Astrocyte (in vitro differentiated cells and primary cell): ENCODE measurements around the gene CARD18. TPM values are rescaled to one million over a fixed set of nuclear protein-coding genes. Genes with fewer than 3 reads are reported as not detected.
"Not testable (repeated sequence)": the region's sequence is repeated elsewhere in the genome, so short reads cannot be mapped to it uniquely, and the experiment has no call there.

Experiments used
- DNase-seq: peaks from one replicate; pipeline ENCODE4 v3.0.0-alpha.2; 2010; ENCODE audit warnings: low read depth
- FAIRE-seq: peaks from 2 replicates; lab custom pipeline; 2011; peaks lifted over from hg19 to GRCh38; lab: Jason Lieb, UNC
- H2AFZ ChIP-seq: 2 replicates; pipeline ENCODE4 v1.6.0; 2012; ENCODE audit warnings: low read depth, low read length, inconsistent platforms
- H3K27ac ChIP-seq: 2 replicates; pipeline ENCODE4 v1.5.1; 2011; ENCODE audit warnings: low read depth, low read length, inconsistent platforms
- H3K27me3 ChIP-seq: 2 replicates; pipeline ENCODE4 v1.6.0; 2011; ENCODE audit warnings: low read length, inconsistent platforms; ENCODE audit not compliant: insufficient read depth
- H3K36me3 ChIP-seq: 2 replicates; pipeline ENCODE4 v1.5.1; 2011; ENCODE audit warnings: low read length, inconsistent platforms; ENCODE audit not compliant: insufficient read depth
- H3K4me1 ChIP-seq: 2 replicates; pipeline ENCODE4 v1.5.1; 2011; ENCODE audit warnings: low read length, inconsistent platforms; ENCODE audit not compliant: insufficient read depth
- H3K4me2 ChIP-seq: 2 replicates; pipeline ENCODE4 v1.6.0; 2012; ENCODE audit warnings: low read length, inconsistent platforms
- H3K4me3 ChIP-seq: 2 replicates; pipeline ENCODE4 v1.5.1; 2011; ENCODE audit warnings: low read depth, mild to moderate bottlenecking, low read length, inconsistent platforms; ENCODE audit not compliant: insufficient read depth
- H3K79me2 ChIP-seq: 2 replicates; pipeline ENCODE4 v1.6.0; 2012; ENCODE audit warnings: mild to moderate bottlenecking, low read length, inconsistent platforms; ENCODE audit not compliant: insufficient read depth
- H3K9ac ChIP-seq: 2 replicates; pipeline ENCODE4 v1.6.0; 2012; ENCODE audit warnings: mild to moderate bottlenecking, low read length, inconsistent platforms
- H3K9me3 ChIP-seq: 2 replicates; pipeline ENCODE4 v1.5.1; 2012; ENCODE audit warnings: low read depth, mild to moderate bottlenecking, low read length, inconsistent platforms; ENCODE audit not compliant: insufficient read depth
- H4K20me1 ChIP-seq: 2 replicates; pipeline ENCODE4 v1.6.0; 2012; ENCODE audit warnings: low read length, inconsistent platforms; ENCODE audit not compliant: insufficient read depth
- H3K27ac Mint-ChIP-seq: one replicate; pipeline ENCODE4 v1.8.0; 2021; ENCODE audit warnings: mild to moderate bottlenecking, mixed read lengths; ENCODE audit not compliant: unreplicated experiment
- H3K27me3 Mint-ChIP-seq: one replicate; pipeline ENCODE4 v1.8.0; 2021; ENCODE audit warnings: low read depth, mixed read lengths; ENCODE audit not compliant: unreplicated experiment
- H3K36me3 Mint-ChIP-seq: one replicate; pipeline ENCODE4 v1.8.0; 2021; ENCODE audit warnings: low read depth, mixed read lengths; ENCODE audit not compliant: unreplicated experiment
- H3K4me1 Mint-ChIP-seq: one replicate; pipeline ENCODE4 v1.8.0; 2021; ENCODE audit warnings: low read depth, mixed read lengths; ENCODE audit not compliant: unreplicated experiment
- H3K4me3 Mint-ChIP-seq: one replicate; pipeline ENCODE4 v1.8.0; 2021; ENCODE audit warnings: mild to moderate bottlenecking, moderate library complexity, mixed read lengths; ENCODE audit not compliant: unreplicated experiment
- H3K9me3 Mint-ChIP-seq: one replicate; pipeline ENCODE4 v1.8.0; 2021; ENCODE audit warnings: mild to moderate bottlenecking, mixed read lengths; ENCODE audit not compliant: unreplicated experiment
- EZH2 ChIP-seq: IDR thresholded peaks from 2 replicates; pipeline ENCODE4 v1.6.1; 2012; ENCODE audit warnings: mild to moderate bottlenecking, low read length, inconsistent platforms; ENCODE audit not compliant: insufficient read depth
- total RNA-seq: library from RNA; stranded (reverse); gene quantifications from 2 replicates; pipeline ENCODE4 v1.2.1, GENCODE V29; 2021
- TF ChIP-seq, protein P1 (sequence below): IDR thresholded peaks from 2 replicates; pipeline ENCODE4 v1.5.1; 2011; ENCODE audit warnings: low read depth, mild to moderate bottlenecking, inconsistent platforms, low read length, moderate library complexity; ENCODE audit not compliant: insufficient read depth

CARD18 gene
- total RNA-seq, 1 donor from 2014 or later: not detected

DNA sequence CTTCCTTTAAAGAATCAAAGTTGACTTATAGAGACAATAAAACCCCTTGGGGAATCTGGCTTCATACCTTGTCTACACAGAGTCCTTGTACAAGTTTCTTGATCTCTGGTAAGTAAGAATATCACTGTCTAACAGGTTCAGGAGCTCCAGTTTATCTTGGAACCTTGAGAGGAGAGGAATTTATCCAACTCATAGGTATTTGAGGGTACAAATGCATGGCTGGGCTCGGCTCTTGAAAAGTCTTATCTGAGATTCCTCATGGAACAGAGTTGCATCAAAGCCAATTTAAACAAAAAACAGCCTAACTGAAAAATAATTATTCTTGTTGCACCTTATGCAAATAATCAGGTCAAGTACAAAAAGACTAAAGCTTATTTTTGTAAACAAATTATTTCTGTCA, 33.4 kb downstream of the CARD18 start:
- H3K27me3 ChIP-seq: no peaks in the 10 kb centered on the region
- H3K36me3 ChIP-seq: no peaks in the 10 kb centered on the region
- no peaks in the 10 kb centered on the region for H3K27me3 Mint-ChIP-seq
- no peak overlapping the region for H3K4me3 Mint-ChIP-seq
- no peaks in the 10 kb centered on the region for H3K36me3 Mint-ChIP-seq
- no peak overlapping the region for H3K27ac ChIP-seq
- FAIRE-seq: no peak
- H3K4me2 ChIP-seq: no peak overlapping the region
- no peaks in the 10 kb centered on the region for H3K4me1 ChIP-seq
- H3K79me2 ChIP-seq: no peaks in the 10 kb centered on the region
- no peaks in the 10 kb centered on the region for H3K9me3 ChIP-seq
- no peaks in the 10 kb centered on the region for H3K9me3 Mint-ChIP-seq
- TF ChIP-seq EZH2: no peak
- TF ChIP-seq, protein P1, sequence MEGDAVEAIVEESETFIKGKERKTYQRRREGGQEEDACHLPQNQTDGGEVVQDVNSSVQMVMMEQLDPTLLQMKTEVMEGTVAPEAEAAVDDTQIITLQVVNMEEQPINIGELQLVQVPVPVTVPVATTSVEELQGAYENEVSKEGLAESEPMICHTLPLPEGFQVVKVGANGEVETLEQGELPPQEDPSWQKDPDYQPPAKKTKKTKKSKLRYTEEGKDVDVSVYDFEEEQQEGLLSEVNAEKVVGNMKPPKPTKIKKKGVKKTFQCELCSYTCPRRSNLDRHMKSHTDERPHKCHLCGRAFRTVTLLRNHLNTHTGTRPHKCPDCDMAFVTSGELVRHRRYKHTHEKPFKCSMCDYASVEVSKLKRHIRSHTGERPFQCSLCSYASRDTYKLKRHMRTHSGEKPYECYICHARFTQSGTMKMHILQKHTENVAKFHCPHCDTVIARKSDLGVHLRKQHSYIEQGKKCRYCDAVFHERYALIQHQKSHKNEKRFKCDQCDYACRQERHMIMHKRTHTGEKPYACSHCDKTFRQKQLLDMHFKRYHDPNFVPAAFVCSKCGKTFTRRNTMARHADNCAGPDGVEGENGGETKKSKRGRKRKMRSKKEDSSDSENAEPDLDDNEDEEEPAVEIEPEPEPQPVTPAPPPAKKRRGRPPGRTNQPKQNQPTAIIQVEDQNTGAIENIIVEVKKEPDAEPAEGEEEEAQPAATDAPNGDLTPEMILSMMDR: no peak
- H2AFZ ChIP-seq: no peak overlapping the region
- no peak overlapping the region for H3K4me3 ChIP-seq
- DNase-seq: no peak
- H4K20me1 ChIP-seq: no peaks in the 10 kb centered on the region
- no peak overlapping the region for H3K27ac Mint-ChIP-seq
- no peak overlapping the region for H3K9ac ChIP-seq
- H3K4me1 Mint-ChIP-seq: peaks cover 8% of the 10 kb centered on the region

DNA sequence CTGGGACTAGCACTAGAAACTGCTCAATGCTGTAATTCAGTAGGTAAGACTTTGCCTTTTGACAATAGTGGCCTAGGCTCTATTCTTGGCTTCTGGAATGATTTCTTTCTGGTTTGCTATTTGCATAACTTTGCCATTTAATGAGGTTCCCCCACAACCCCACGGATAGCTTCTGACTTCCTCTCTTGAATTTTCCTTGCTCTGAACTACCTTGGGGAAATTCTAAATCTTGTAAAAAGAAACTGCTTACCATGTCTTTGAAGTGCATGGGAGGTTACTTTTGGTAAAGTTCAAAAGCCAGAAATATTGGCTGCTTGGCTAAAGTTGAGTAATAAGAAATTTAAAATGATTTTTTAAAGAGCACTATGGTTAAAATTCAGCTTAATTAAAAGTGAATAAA, 35.3 kb downstream of the CARD18 start:
- Histone ChIP-seq H3K4me1 (no peaks in the 10 kb centered on the region), H3K4me3 (no peak overlapping the region), H3K4me2 (no peak overlapping the region), H2AFZ (no peak overlapping the region), H3K27ac (no peak overlapping the region), H3K27me3 (no peaks in the 10 kb centered on the region), H3K9me3 (no peaks in the 10 kb centered on the region), H4K20me1 (no peaks in the 10 kb centered on the region), H3K36me3 (no peaks in the 10 kb centered on the region), H3K9ac (no peak overlapping the region), H3K79me2 (no peaks in the 10 kb centered on the region)
- no peaks in the 10 kb centered on the region for H3K36me3 Mint-ChIP-seq
- no peaks in the 10 kb centered on the region for H3K9me3 Mint-ChIP-seq
- TF ChIP-seq, protein P1: no peak
- no peak for TF ChIP-seq EZH2
- H3K27me3 Mint-ChIP-seq: no peaks in the 10 kb centered on the region
- DNase-seq: no peak
- no peak overlapping the region for H3K27ac Mint-ChIP-seq
- FAIRE-seq: no peak
- peaks cover 5% of the 10 kb centered on the region for H3K4me1 Mint-ChIP-seq
- H3K4me3 Mint-ChIP-seq: no peak overlapping the region

DNA sequence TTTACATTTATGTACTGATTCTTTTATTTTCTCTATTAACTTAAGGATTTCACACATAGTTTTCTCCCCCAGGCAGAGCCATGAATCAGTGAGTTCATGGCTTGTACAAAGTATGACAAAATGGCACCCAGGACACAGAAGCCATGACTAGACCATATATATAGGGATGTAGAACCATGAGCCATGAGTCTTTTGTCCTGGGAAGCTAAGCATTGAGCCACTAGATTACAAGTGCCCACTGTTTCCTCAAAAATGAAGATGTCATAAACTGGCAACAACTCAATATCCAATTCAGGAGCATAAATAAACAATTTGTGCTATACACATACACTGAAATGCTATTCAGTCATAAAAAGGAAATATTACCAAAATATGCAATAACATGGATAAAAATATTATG, 36.2 kb downstream of the CARD18 start:
- Histone ChIP-seq H3K4me3 (no peak overlapping the region), H2AFZ (no peak overlapping the region), H3K4me2 (no peak overlapping the region), H3K27ac (no peak overlapping the region), H3K79me2 (no peaks in the 10 kb centered on the region), H3K9ac (no peak overlapping the region), H4K20me1 (no peaks in the 10 kb centered on the region), H3K27me3 (no peaks in the 10 kb centered on the region), H3K4me1 (no peaks in the 10 kb centered on the region), H3K36me3 (no peaks in the 10 kb centered on the region), H3K9me3 (no peaks in the 10 kb centered on the region)
- H3K27ac Mint-ChIP-seq: no peak overlapping the region
- FAIRE-seq (no peak), DNase-seq (no peak)
- no peaks in the 10 kb centered on the region for H3K9me3 Mint-ChIP-seq
- TF ChIP-seq, protein P1: no peak
- TF ChIP-seq EZH2: no peak
- no peaks in the 10 kb centered on the region for H3K36me3 Mint-ChIP-seq
- H3K4me3 Mint-ChIP-seq: no peak overlapping the region
- H3K4me1 Mint-ChIP-seq: peaks cover 3% of the 10 kb centered on the region
- H3K27me3 Mint-ChIP-seq: no peaks in the 10 kb centered on the region

DNA sequence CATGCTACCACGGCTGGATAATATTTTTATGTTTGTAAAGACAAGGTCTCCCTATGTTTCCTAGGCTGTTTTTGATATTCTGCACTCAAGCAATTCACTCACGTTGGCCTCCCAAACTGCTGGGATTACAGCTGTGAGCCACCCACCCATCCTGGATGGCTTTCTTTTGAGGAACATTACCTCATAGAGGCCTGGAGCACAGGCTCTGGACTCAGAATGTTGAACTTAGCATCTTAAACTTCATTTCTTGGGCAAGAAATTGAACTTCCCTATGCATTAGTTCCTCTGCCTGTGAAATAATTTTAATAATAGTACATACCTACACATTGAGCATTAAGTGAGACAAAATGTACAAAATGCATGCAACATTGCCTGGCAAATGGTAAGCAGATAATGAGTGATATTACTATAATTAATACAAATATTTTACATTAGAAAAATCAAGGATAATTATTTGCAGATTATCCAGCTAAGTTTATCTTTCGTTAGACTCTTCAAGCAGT, 37.4 kb downstream of the CARD18 start:
- not testable (repeated sequence) for H3K4me1 Mint-ChIP-seq, H3K27ac Mint-ChIP-seq, H3K9me3 Mint-ChIP-seq, H3K36me3 Mint-ChIP-seq, H3K36me3 ChIP-seq, FAIRE-seq, H3K27me3 Mint-ChIP-seq, H3K9ac ChIP-seq, H3K4me3 Mint-ChIP-seq, H2AFZ ChIP-seq, H3K4me1 ChIP-seq, H3K4me2 ChIP-seq, H4K20me1 ChIP-seq, DNase-seq, H3K27ac ChIP-seq, H3K4me3 ChIP-seq, H3K79me2 ChIP-seq, H3K27me3 ChIP-seq, H3K9me3 ChIP-seq
